Neuronal stem cell (in vitro differentiated cells): ENCODE results near the gene PDE4B.

ENCODE experiments used
- DNase-seq: peaks from one replicate; pipeline ENCODE4 v3.0.0-alpha.2; 2013; ENCODE audit warnings: low spot score
- H2AFZ ChIP-seq: one replicate; pipeline ENCODE4 v1.6.1; 2013; ENCODE audit warnings: mild to moderate bottlenecking, low read length, inconsistent platforms
- H2AK5ac ChIP-seq: 2 replicates; pipeline ENCODE4 v1.6.1; 2013; ENCODE audit warnings: low read depth, mild to moderate bottlenecking, inconsistent platforms, low read length, moderate library complexity, mixed read lengths
- H2BK120ac ChIP-seq: 2 replicates; pipeline ENCODE4 v1.6.1; 2013; ENCODE audit warnings: low read depth, mild to moderate bottlenecking, inconsistent platforms, low read length, moderate library complexity, mixed read lengths
- H2BK12ac ChIP-seq: one replicate; pipeline ENCODE4 v1.6.1; 2013; ENCODE audit warnings: low read length, inconsistent platforms
- H2BK15ac ChIP-seq: 2 replicates; pipeline ENCODE4 v1.6.1; 2013; ENCODE audit warnings: mild to moderate bottlenecking, low read length, inconsistent platforms, mixed read lengths
- H2BK5ac ChIP-seq: one replicate; pipeline ENCODE4 v1.6.1; 2013; ENCODE audit warnings: inconsistent platforms, mild to moderate bottlenecking, low read length, moderate library complexity
- H3K14ac ChIP-seq: one replicate; pipeline ENCODE4 v1.6.1; 2013; ENCODE audit warnings: low read length, inconsistent platforms
- H3K18ac ChIP-seq: 2 replicates; pipeline ENCODE4 v1.6.1; 2013; ENCODE audit warnings: low read length, inconsistent platforms
- H3K23ac ChIP-seq: 2 replicates; pipeline ENCODE4 v1.6.1; 2013; ENCODE audit warnings: low read depth, mild to moderate bottlenecking, mixed read lengths, low read length, inconsistent platforms; ENCODE audit not compliant: poor library complexity
- H3K27ac ChIP-seq: replicated peaks from 3 replicates; pipeline ENCODE4 v1.5.1; 2013; ENCODE audit warnings: low read length, inconsistent platforms
- H3K27me3 ChIP-seq, 3 experiments: 2 replicates each; pipeline ENCODE4 v1.6.1; 2013; ENCODE audit warnings: low read length in 3 of 3, mild to moderate bottlenecking in 2 of 3, inconsistent platforms in 1 of 3, low read depth in 1 of 3, mixed read lengths in 1 of 3, moderate library complexity in 1 of 3; ENCODE audit not compliant: control insufficient read depth in 3 of 3, insufficient read depth in 3 of 3
- H3K36me3 ChIP-seq, 2 donors: replicated peaks in 1 of 2; 2 replicates each; pipeline ENCODE4 v1.6.1; 2013; ENCODE audit warnings: low read length in 2 of 2; ENCODE audit not compliant: control insufficient read depth in 2 of 2, insufficient read depth in 2 of 2
- H3K4ac ChIP-seq: 2 replicates; pipeline ENCODE4 v1.6.1; 2013; ENCODE audit warnings: inconsistent platforms, mild to moderate bottlenecking, low read length, moderate library complexity
- H3K4me1 ChIP-seq, 2 donors: 1 replicate in 1 of 2; 2 replicates in 1 of 2; pipeline ENCODE4 v1.6.1; 2013; ENCODE audit warnings: low read length in 2 of 2, low read depth in 1 of 2; ENCODE audit not compliant: control insufficient read depth in 2 of 2, insufficient read depth in 1 of 2
- H3K4me2 ChIP-seq: one replicate; pipeline ENCODE4 v1.6.1; 2013; ENCODE audit warnings: mild to moderate bottlenecking, low read length, inconsistent platforms; ENCODE audit not compliant: insufficient read depth, poor library complexity, severe bottlenecking
- H3K4me3 ChIP-seq, 2 donors: 2 replicates each; pipeline ENCODE4 v1.5.1; 2013; ENCODE audit warnings: low read length in 2 of 2, mild to moderate bottlenecking in 2 of 2, inconsistent platforms in 1 of 2, moderate library complexity in 1 of 2
- H3K79me1 ChIP-seq: one replicate; pipeline ENCODE4 v1.6.1; 2013; ENCODE audit warnings: low read depth, mild to moderate bottlenecking, inconsistent platforms, low read length, moderate library complexity
- H3K9ac ChIP-seq: one replicate; pipeline ENCODE4 v1.6.1; 2013; ENCODE audit warnings: mild to moderate bottlenecking, low read depth, low read length, inconsistent platforms; ENCODE audit not compliant: poor library complexity
- H3K9me3 ChIP-seq, 2 donors: replicated peaks in 1 of 2; 2 replicates each; pipeline versions ENCODE3 to v1.6.1; 2013; ENCODE audit warnings: low read length in 2 of 2, mild to moderate bottlenecking in 2 of 2, inconsistent platforms in 1 of 2, low read depth in 1 of 2, mixed read lengths in 1 of 2, moderate library complexity in 1 of 2; ENCODE audit not compliant: control insufficient read depth in 2 of 2, insufficient read depth in 1 of 2
- H4K8ac ChIP-seq: one replicate; pipeline ENCODE4 v1.6.1; 2013; ENCODE audit warnings: low read depth, mild to moderate bottlenecking, inconsistent platforms, low read length, moderate library complexity
- H4K91ac ChIP-seq: one replicate; pipeline ENCODE4 v1.6.1; 2013; ENCODE audit warnings: low read length, low read depth, mild to moderate bottlenecking, inconsistent platforms; ENCODE audit not compliant: poor library complexity
- WGBS, 2 donors: extraction: QIAGEN DNeasy Blood & Tissue Kit; methylation state at CpG; one replicate each; pipeline ENCODE4 v1.1.7; 2013; ENCODE audit warnings: missing lambda C conversion rate in 2 of 2, mixed read lengths in 1 of 2; ENCODE audit not compliant: insufficient read length in 2 of 2, insufficient replicate concordance in 1 of 2; ENCODE audit errors: extremely low coverage in 2 of 2; 5-methylcytosine and 5-hydroxymethylcytosine counted together

Gene PDE4B

DNA sequence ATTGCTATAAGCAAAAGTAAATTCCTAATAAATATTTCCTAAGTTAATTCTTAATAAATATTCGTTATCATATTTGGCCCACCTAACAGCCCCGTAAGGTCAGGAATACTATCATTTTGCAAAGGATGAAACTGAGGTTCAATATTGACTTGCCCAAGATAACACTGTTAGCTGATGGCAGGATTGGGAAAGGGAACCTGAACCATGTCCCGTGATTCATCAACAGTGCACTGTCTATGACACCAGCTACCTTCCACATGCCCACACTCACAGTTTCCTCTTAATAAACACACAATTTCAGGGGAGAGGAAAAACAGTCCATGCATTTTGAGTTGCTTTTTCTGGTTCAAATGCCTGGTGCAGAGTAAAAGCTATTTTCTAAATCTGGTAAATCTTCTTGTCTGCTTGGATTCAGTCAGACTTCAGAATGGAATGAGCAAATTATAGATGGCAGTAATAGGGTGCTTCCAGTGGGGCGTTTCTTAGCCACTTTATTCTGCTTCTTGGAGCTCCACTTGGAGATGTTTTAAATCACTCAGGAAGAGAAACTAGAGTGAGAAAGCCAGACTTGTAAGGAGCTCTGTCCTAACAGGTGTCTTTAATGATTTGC is 354.6 kb downstream of the PDE4B start:
- no peak for DNase-seq
- Histone ChIP-seq H2BK15ac (no peak overlapping the region), H3K36me3 (no peaks in the 10 kb centered on the region), H3K18ac (no peak overlapping the region), H3K9me3 (no peaks in the 10 kb centered on the region), H2BK120ac (no peak overlapping the region), H3K4me2 (no peak overlapping the region), H2BK5ac (no peak overlapping the region), H2AFZ (no peak overlapping the region), H3K14ac (no peak overlapping the region), H2BK12ac (no peak overlapping the region), H2AK5ac (no peak overlapping the region), H4K8ac (no peak overlapping the region), H3K4me3 (no peak overlapping the region), H3K79me1 (no peaks in the 10 kb centered on the region), H3K9ac (no peak overlapping the region), H3K27me3 (no peaks in the 10 kb centered on the region), H3K4me1 (no peaks in the 10 kb centered on the region), H3K23ac (no peak overlapping the region), H3K4ac (no peak overlapping the region), H4K91ac (no peak overlapping the region), H3K27ac (no peak overlapping the region)
- WGBS, 2 donors: no CpG with 5 or more reads among the region's 4 CpGs

DNA sequence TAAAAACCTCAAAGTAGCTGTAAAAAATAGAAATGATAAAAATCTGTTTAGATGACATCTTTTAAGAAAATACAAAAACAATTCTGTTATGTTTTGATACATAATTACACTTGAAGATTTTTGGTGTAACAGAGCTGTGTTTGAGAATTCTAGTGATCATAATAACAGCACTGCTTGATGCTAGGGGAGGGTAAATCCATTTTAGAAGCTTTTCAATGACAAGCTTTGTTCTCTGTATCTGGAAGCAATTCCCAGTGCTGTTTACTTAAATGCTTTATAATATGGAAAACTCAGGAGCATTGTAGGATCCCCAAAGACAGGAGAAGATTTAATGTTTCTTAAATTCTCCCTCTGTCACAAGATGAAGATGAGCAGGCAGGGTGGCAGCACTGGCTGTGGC is 359.3 kb downstream of the PDE4B start:
- no peaks in the 10 kb centered on the region for H3K79me1 ChIP-seq
- no peak overlapping the region for H2BK5ac ChIP-seq
- no peak overlapping the region for H4K91ac ChIP-seq
- H3K9ac ChIP-seq: no peak overlapping the region
- no peak overlapping the region for H3K4ac ChIP-seq
- no peak overlapping the region for H2BK120ac ChIP-seq
- no peaks in the 10 kb centered on the region for H3K36me3 ChIP-seq
- no peaks in the 10 kb centered on the region for H3K9me3 ChIP-seq
- no peak overlapping the region for H2AK5ac ChIP-seq
- H3K23ac ChIP-seq: no peak overlapping the region
- H3K27ac ChIP-seq: no peak overlapping the region
- no peaks in the 10 kb centered on the region for H3K27me3 ChIP-seq
- H2BK15ac ChIP-seq: no peak overlapping the region
- no peak overlapping the region for H3K4me3 ChIP-seq
- no peak overlapping the region for H2BK12ac ChIP-seq
- no peak overlapping the region for H3K18ac ChIP-seq
- no peak overlapping the region for H3K14ac ChIP-seq
- peaks cover 0 to 2% of the 10 kb centered on the region in 2 donors for H3K4me1 ChIP-seq
- H2AFZ ChIP-seq: no peak overlapping the region
- H4K8ac ChIP-seq: no peak overlapping the region
- H3K4me2 ChIP-seq: no peak overlapping the region
- DNase-seq: no peak

DNA sequence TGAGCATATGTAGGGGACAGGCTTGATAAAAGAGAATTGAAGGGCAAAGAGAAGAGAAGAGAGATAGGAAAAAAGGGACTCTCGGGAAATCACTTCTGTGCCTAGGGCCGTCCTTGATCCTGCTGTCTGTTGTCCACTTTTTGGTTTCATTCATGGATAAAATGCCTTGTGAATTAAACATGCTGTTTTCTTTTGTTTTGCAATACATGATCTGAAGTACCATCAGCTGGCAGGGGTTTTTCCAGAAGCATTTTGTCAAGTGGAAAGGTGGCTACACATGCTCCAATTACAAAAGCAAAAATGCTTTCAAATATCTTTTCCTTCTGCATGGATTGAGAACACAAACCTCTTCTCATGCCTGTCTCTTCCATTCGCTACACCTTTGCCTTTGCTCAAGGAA is 361.7 kb downstream of the PDE4B start:
- H4K8ac ChIP-seq: no peak overlapping the region
- H2BK12ac ChIP-seq: no peak overlapping the region
- no peaks in the 10 kb centered on the region for H3K36me3 ChIP-seq
- no peak overlapping the region for H2BK5ac ChIP-seq
- no peaks in the 10 kb centered on the region for H3K79me1 ChIP-seq
- H2AK5ac ChIP-seq: no peak overlapping the region
- H3K4me2 ChIP-seq: no peak overlapping the region
- no peak overlapping the region for H2AFZ ChIP-seq
- no peak overlapping the region for H3K4me3 ChIP-seq
- no peak overlapping the region for H3K18ac ChIP-seq
- H3K23ac ChIP-seq: no peak overlapping the region
- H3K4ac ChIP-seq: no peak overlapping the region
- H3K9ac ChIP-seq: no peak overlapping the region
- no peaks in the 10 kb centered on the region for H3K9me3 ChIP-seq
- H2BK15ac ChIP-seq: no peak overlapping the region
- H3K14ac ChIP-seq: no peak overlapping the region
- H3K27ac ChIP-seq: no peak overlapping the region
- no peak for DNase-seq
- no CpG with 5 or more reads among the region's 3 CpGs for WGBS, 2 donors
- H3K4me1 ChIP-seq: peaks cover 0 to 2% of the 10 kb centered on the region in 2 donors
- no peak overlapping the region for H2BK120ac ChIP-seq
- no peaks in the 10 kb centered on the region for H3K27me3 ChIP-seq
- no peak overlapping the region for H4K91ac ChIP-seq

DNA sequence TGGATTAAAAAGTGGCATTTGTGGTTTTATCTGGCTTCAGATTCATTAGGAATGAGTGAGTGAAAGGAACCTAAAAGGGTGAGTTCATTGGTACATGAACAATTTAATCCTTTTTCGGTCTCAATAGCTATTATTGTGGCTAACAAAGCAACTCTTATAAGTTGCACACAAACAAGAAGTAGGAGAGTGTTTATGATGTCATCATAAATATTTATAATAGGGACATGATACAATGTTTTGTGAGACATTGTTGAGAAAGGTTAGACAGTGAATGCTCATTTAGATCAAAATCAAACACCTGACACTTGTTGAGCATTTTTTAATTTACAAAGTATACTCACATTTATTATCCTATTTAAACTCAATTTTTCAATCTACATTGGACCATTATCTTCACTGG is 363.4 kb downstream of the PDE4B start:
- Histone ChIP-seq H3K18ac (no peak overlapping the region), H3K14ac (no peak overlapping the region)

More for the DNA sequence above, 363.4 kb downstream of the PDE4B start:
- Histone ChIP-seq H3K9me3 (no peaks in the 10 kb centered on the region), H4K8ac (no peak overlapping the region), H3K4me3 (no peak overlapping the region), H2BK120ac (no peak overlapping the region), H2BK15ac (no peak overlapping the region), H3K4me2 (no peak overlapping the region), H3K79me1 (no peaks in the 10 kb centered on the region), H3K27ac (no peak overlapping the region), H3K4ac (no peak overlapping the region), H2BK5ac (no peak overlapping the region), H2AFZ (no peak overlapping the region), H3K9ac (no peak overlapping the region), H3K36me3 (no peaks in the 10 kb centered on the region), H3K4me1 (peaks cover 0 to 2% of the 10 kb centered on the region in 2 donors), H2AK5ac (no peak overlapping the region), H4K91ac (no peak overlapping the region), H3K23ac (no peak overlapping the region), H3K27me3 (no peaks in the 10 kb centered on the region), H2BK12ac (no peak overlapping the region)
- no CpG with 5 or more reads among the region's 1 CpG for WGBS, 2 donors
- DNase-seq: no peak
